Measurements from ENCODE around the gene ABITRAM.

The ABITRAM gene

GRCh38 chr9:108956022-108956630 lies 21.9 kb downstream of the ABITRAM start (continued):
- TF ChIP-seq ZBTB11 (tag by site-specific recombination; conservative IDR thresholded peaks at IDR 0.05; ENCODE audit: low read depth) = no peak
- TF ChIP-seq RBAK (tag by site-specific recombination; IDR thresholded peaks at IDR 0.05) = no peak
- TF ChIP-seq ZNF10 (tag by site-specific recombination; IDR thresholded peaks at IDR 0.05) = no peak
- no peak for TF ChIP-seq ZBTB48 (tag by site-specific recombination; IDR thresholded peaks at IDR 0.05)
- TF ChIP-seq PRDM10 (tag by site-specific recombination; IDR thresholded peaks at IDR 0.05) = peak; percentile 39; the same call in 1 of the 2 replicates
- TF ChIP-seq ZNF350 (tag by site-specific recombination; IDR thresholded peaks at IDR 0.05) = no peak
- peak; percentile 62; the same call in 1 of the 2 replicates for TF ChIP-seq ZXDB (tag by site-specific recombination; IDR thresholded peaks at IDR 0.05)
- TF ChIP-seq PRDM6 (tag by site-specific recombination; IDR thresholded peaks at IDR 0.05) = peak; percentile 89
- TF ChIP-seq KLF8 (tag by site-specific recombination; IDR thresholded peaks at IDR 0.05) = 0 out of 2 replicates have a peak, but pooled peaks have one; percentile 30
- no peak for TF ChIP-seq HOXA7 (CRISPR knock-in tag; IDR thresholded peaks at IDR 0.05; ENCODE audit: borderline replicate concordance)
- no peak for TF ChIP-seq ZFHX2 (tag by site-specific recombination; conservative IDR thresholded peaks at IDR 0.05)
- no peak for TF ChIP-seq ZNF623 (tag by site-specific recombination; IDR thresholded peaks at IDR 0.05)
- no peak for TF ChIP-seq ZNF776 (tag by site-specific recombination; IDR thresholded peaks at IDR 0.05; ENCODE audit: borderline replicate concordance)
- 0 out of 2 replicates have a peak, but pooled peaks have one; percentile 34 for TF ChIP-seq ZNF558 (tag by site-specific recombination; IDR thresholded peaks at IDR 0.05)
- TF ChIP-seq ZNF132 (tag by site-specific recombination; IDR thresholded peaks at IDR 0.05; ENCODE audit: borderline replicate concordance) = no peak
- no peak for TF ChIP-seq ZNF354C (tag by site-specific recombination; IDR thresholded peaks at IDR 0.05; ENCODE audit: borderline replicate concordance, low read depth)
- TF ChIP-seq ZBTB20 (tag by site-specific recombination; IDR thresholded peaks at IDR 0.05) = no peak
- peak; percentile 80 for TF ChIP-seq ZNF843 (tag by site-specific recombination; IDR thresholded peaks at IDR 0.05)
- TF ChIP-seq ZNF501 (tag by site-specific recombination; IDR thresholded peaks at IDR 0.05) = no peak
- no peak for TF ChIP-seq ZNF518A (tag by site-specific recombination; conservative IDR thresholded peaks at IDR 0.05; ENCODE audit: low read depth)
- TF ChIP-seq ZBTB6 (tag by site-specific recombination; IDR thresholded peaks at IDR 0.05) = no peak
- no peak for TF ChIP-seq ZNF658 (tag by site-specific recombination; IDR thresholded peaks at IDR 0.05)
- TF ChIP-seq SP7 (tag by site-specific recombination; IDR thresholded peaks at IDR 0.05) = peak; percentile 76
- TF ChIP-seq GFI1B (tag by site-specific recombination; IDR thresholded peaks at IDR 0.05) = no peak
- TF ChIP-seq ZNF157 (tag by site-specific recombination; IDR thresholded peaks at IDR 0.05) = no peak

Data from HEK293 (cell line).